NCI-H2196 treated with DMSO at 0.1 percent for 48 hours (cell line): Measurements from ENCODE around the gene ARHGEF7.

Experiments
- DNase-seq: peaks from one replicate; lab custom pipeline; 2025; ENCODE audit not compliant: unreplicated experiment; lab: John Stamatoyannopoulos, UW

Gene ARHGEF7

DNA sequence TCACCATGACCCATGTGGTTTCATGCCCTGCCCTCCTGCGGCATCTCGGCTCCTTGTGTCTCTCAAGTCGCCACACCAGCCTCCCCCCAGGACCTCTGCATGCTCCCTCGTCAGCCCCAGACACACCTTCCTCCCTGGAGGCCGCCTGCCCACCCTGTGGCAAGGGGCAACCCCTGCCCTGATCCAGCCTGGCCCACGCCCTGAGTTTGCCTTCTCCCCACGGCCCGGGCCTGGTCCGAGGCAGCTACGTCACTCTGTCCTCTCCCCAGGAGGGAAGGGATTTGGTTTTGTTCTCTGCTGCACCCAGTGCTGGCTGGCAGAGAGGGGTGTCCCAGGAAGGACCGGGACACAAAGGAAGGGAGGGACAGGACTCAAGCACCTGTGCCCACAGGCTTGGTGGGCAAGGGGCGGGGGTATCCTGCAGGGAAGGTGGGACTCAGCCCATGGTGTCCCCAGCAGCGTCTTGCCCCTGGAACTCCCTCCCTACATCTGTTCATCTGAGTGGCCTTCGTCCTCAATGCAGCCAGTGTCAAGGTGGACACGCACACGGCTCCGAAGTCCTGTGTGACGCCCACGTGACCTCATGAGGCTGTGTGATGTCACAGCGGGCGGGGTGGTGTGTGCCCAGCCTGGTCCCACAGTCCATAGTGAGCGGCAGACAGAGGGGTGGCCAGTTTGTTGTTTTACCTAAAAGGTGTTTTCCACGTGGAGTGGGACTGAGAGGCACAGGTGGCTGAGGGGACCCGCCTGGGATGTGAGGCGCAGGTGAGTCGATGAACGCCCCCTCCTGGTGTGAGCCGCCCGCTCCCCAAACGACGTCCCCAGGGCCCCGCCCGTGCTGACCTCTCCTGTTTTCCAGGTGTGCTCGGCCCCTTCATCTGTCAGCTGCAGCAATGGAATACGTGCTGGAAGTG, 205.1 kb downstream of the ARHGEF7 start, which contains the start of gene TEX29:
Gene TEX29 (plus strand): TSS at position 645 of the 914 bp plus-strand sequence. CDS start 249 bp downstream, at position 894.
- DNase-seq: no peak

DNA sequence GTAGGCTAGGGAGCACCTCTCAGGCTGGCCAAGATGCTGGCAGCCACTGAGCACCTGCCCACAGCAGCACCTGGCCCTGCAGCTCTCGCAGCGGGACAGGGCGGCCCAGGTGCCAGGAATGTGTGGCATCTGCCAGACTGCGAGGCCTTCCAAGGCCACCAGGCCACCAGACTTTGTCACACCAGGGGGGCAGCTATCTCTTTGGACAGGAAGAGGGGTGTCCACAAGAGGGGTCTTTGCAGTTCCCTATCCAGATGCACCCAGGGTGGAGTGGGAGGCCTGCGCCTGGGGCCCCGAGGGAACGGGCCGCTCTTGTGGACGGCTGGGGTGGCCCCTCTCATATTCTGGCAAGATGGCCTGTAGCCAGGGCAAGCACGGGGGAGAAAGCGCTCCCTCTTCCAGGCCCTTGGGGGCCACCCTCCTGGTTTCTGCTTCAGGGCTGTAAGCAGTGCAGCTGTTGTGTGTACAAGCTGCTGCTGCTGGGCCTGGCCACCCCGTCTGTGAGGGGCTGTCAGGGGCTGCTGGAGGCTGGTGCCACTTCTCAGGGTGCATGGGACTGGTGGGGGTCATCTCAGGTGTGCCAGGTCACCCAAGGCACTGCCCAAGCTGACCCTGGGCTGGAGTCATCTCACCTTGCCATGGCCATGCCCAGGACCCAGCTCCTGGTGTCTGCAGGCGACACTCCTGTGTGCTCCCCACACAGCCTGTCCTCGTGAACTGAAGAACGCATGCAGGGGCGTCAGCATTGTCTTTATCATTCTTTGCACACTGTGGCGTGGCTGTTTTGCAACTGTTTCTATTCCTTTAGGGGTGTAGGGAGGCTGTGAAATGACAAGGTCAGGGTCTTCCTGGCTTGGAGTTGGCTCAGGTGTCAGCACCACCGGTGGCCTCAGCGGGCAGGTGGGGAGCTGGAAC, 207.1 kb downstream of the ARHGEF7 start:
- DNase-seq: no peak

DNA sequence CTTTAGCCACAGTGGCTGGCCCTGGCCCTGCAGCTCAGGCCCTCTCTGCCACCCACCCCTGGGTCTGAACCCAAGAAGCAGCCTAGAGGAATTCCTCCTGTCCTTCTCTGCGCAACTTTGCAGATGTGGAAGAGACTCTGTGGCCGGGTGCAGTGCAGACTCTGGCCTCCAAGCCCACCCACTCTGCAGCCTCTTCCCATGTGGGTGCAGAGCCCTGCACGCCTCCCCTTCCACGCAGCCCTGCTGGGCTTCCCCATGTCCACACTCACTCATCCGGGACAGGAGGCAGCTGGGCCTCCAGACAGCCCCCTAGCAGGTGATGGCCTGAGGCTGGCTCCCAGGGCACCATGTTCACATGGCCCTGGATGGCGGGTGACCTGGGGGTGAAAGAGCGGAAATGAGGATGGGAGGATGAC, 207.8 kb downstream of the ARHGEF7 start:
- DNase-seq: no peak

DNA sequence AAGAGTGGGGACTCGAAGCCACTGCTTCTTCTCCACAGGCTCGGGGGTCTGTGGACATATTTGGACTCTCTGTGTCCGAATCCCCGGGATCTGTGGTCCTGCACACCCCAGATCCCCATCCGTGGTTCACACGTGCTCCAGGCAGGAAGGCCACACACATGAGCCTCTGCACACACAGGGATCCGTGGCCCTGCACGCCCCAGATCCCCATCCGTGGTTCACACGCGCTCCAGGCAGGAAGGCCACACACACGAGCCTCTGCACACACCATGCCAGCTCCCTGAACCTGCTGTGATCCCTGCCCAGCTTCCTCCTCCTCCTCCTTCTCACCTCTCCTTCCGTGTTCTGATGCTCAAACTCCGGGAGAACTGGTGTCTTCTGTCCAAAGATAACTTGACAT, 208.4 kb downstream of the ARHGEF7 start:
- no peak for DNase-seq

DNA sequence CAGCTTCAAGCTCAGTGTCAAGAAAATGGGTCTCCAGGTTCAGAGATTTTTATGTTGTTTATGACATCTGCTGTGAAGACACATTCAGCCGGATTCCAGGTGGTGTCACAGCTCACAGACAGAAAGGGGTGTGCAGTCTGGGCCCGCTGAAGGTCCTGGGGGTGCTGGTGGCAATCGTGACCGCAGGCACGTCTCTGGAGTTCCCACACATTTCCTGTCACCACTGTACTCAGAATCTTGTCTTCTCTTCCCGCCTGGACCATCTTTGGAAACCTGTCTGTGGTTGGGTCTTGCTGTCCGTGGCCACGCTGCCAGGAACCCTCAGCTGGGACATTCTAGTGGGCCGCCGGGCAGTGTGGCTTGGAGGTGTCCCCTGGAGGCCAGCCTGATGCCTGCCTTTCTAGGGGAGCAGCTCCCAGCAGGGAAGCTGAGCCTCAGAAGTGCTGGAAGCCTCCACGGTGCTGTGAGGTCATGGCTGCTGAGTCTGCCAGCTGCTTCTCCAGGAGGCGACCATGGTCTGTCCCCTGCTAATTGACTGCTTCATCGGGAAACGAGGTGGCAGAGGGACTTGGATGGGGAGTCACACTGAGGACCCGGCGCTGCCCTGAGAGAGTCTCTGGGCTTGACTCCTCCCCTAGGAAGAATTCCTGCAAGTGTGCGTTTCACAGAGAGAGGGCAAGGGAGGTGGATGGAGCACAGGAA, 209.0 kb downstream of the ARHGEF7 start:
- DNase-seq: no peak

DNA sequence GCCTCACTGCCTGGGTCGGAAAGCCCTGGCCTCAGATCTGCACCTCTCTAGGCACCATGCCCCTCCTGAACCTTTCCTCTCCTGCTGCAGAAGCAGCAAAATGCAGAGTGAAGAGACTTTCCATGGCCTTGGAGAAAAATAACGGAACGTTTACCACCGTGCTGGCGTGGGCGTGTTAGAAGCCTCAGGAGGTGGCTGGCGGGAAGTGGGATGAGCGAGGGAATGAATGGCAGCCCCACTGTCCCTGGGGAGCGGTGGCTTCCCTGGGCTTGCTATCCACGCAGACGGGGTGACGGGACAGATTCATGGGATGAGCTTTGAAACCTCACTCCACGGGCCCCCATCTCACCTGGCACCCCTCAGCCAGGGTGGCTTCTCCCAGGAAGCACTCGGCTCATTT, 209.6 kb downstream of the ARHGEF7 start:
- no peak for DNase-seq

DNA sequence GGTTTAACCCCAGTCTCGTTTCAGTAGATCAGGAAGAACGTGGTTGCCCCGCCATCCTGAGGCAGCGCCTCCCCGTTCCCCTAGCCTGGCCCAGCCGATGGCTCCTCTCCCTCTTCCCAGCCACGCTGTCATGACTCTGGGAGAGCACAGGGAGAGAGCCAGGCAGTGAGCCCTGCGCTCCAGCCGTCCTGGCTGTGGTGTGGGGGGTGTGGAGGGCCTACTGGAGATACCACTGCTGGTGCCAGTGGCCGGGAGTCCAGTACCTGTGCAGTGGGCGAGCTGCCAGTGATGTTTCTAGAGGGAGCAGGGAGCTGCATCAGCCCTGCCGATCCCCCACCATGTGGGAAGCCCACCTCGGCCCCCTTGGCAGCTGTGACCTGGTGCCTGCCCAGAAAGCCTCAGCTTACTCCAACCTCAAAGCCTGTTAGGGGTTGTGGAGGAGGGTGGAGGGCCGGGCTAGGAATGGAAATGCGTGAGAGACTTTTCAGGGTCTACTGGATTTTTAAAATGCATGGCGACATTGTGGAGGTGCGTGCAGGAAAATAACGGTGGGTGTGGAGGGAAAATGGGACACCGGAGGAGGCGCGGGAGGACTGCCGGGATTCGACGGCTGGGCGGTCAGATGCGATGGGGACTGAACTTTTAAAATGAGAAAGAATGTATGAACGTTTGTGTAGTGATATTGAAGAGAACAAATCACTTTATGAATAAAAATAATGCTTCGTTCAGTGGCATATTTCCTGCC, 210.2 kb downstream of the ARHGEF7 start:
- DNase-seq: no peak

DNA sequence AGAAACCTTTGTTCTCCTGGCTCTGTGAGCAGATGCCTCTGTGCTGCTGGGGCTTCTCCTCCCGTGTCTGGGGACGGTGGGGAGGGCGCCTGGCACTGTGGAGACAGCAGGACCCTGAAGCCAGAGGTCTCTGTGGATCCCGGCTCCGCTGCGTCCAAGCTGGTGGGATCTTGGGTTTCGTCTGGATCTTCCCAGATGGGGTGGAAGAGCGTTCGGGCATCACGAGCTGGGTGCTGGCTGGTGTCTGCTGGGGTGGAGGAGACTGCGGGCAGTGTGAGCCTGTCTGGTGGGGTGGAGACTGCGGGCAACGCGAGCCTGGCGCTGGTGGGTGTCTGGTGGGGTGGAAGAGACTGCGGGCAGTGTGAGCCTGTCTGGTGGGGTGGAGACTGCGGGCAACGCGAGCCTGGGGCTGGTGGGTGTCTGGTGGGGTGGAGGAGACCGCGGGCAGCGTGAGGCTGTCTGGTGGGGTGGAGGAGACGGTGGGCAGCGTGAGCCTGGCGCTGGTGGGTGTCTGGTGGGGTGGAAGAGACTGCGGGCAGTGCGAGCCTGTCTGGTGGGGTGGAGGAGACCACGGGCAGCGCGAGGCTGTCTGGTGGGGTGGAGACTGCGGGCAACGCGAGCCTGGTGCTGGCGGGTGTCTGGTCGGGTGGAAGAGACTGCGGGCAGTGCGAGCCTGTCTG, 211.0 kb downstream of the ARHGEF7 start:
- DNase-seq: no peak

DNA sequence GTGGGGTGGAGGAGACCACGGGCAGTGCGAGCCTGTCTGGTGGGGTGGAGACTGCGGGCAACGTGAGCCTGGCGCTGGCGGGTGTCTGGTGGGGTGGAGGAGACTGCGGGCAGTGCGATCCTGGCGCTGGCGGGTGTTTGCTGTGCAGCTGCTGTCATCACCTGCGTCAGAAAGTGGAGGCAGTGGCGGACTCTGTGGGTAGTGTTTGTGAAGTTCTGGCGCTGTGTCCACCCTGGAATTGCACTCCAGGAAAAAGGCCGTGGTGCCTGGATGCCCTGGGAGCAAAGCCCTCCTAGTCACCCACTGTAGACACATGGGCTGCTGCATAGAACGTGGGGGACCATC, 211.5 kb downstream of the ARHGEF7 start:
- DNase-seq: no peak

DNA sequence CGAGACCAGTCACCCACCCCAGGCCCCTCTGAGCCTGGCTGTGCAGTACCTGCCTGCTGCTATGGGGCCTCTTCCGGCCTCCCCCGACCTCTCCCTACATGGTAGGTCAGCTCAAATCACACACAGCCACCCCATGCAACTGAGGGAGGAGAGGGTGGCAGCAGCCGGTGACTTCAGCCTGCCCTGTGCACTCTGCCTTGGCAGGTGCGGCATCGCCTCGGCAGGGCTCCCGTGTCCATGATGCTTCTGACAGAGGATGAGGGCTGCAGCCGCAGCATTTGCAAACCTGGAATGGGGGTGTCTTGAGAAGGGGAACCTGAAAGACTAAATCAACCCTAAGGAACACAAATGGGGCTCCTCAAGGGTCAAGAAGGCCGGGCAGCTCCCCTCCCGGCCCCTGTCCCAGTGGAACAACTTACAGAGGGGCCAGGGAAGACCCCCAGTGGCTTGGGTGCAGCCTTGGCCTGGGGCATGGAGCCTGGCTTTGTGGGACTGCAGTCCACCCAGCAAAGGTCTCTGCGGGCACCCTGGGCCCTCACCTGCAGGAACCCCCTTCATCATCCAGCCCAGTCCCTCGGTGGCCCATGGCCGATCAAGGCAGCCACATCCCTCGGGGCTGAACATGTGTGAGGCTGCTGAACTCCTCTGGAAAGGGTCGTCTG, 212.0 kb downstream of the ARHGEF7 start:
- DNase-seq: no peak

DNA sequence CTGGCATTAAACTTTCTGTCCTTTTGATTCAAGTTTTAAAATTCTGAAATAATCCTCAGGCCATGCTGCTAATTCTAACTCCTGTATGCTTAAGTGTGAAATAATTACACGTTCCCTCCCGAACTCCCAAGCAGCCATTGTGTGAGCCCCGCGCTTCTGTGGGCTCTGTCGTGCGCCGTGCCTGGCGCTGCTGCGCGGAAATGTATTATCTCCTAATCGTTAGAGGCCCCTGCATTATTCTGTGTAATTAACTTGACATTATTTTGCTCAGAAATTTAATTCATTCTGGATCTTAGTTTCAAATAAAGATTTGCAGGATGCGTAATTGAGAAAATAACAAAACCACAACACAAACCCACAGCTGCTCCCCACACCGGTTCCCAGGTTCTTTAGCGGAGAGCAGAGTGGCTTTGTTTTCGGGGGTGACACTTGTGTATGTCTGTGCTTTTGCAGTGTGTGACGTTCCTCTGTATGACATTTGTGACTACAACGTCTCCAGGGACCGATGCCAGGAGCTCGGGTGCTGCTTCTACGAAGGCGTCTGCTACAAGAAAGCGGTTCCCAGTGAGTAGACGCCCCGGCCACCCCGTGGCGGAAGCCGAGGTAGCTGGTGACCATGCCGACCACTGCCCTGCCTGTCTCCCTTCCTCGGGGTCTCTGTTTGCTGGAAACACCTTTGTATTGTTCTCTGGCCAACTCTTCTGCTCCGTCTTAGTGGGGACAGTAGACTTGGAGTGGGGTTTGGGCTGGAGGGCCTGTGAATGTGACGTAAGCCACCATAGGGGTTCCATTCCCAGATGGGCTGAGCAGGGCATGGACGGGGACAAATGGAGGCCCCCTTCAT, 212.8 kb downstream of the ARHGEF7 start:
- no peak for DNase-seq

DNA sequence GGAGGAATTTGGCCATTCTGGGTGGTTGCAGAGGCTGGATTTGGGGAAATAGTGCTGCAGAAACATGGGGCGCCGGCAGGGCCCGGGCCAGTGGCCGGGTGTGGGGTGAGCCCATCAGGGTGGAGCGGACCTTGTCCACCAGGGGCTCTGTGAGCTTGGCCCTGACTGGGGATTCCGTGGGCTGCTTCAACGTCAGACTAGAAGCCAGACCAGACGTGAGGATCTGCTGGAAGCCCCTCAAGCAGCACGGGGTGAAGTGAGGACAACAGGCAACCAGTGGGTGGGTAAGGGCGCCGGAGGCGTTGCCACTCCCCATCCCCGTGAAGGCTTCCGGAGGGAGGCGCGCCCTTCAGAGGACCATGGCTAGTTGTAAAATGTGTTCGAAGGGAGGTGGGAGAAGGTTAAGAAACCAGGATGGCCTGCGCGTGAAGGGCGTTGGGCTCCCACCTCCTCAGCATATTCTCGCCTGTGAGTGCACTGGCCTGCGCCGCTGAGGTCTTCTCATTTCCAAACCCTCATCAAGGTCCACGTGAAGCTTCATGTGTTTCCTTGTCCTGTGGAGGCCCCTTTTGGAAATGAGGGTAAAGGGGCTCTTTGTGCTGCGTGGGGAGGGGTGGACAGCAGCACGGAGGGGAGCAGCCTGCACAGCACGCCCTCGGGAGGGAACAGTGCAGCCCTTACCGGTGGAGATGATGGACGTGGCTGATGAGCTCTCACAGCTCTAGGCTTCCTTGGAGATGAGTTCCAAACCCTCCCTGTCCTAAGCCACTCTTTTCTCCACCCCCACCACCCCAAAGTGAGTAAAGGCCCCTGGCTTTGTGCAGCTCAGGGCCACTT, 213.7 kb downstream of the ARHGEF7 start:
- DNase-seq: no peak

DNA sequence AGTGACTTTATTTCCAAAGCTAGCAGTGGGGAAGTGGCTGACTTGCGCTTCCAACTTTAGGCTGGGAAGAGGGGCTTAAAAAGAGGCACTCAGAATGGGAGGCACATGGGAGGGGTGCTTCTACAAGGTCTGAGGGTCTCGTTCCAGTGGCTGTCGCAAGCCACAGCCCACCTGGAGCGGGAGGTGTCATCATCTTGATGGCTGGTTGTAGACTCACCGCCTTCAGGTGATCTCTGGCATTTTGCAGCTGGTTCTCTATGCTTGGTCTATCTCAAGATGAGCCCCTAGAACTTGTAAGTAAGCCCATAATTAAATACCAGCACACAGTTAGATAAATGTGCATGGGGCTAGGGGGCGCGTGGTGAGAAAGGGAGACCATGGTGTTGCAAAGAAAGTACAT, 214.5 kb downstream of the ARHGEF7 start:
- DNase-seq: no peak

DNA sequence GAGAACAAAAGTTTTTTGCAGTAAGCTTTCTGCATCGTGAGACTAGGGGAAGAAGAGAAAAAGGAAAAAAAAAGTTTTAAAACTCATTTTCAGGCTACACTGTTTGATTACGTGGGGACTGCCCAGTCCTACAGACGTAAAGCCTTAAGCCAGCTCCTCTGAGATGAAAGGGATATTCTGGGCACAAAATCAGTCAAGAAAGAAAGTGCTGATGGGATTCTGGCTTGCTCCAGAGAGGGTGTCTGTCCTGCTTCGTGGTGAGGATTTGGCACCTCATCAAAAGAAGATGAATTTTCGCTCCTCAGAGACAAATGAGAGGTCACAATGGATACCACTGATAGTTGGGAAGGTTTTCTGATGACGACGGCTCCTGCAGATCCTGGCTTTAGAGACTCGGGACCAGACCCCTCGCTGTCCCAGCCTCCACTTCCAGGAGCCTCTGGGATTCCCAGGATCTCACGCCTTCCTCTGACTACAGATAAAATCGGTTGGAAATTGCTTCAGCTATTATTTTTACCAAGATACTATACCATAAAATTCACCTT, 215.0 kb downstream of the ARHGEF7 start:
- DNase-seq: no peak

DNA sequence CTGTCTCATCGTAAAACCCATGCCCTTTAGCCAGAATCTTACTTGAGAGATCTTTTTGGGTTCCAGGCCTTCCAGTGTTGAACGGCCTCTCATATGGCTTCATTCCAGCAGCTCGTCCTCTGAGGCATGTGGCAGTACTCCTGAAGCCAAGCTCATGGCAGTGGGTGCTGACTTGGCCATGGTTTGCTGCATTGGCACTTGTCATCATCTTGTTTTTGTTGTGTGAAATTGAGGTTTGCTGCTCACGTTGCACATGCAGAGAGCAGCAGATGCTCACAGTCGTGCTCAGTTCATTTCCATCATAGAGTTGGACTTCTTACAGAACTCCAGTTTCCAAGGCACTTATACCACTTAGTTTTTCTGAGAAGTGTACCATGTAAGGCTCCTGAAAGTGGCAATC, 220.2 kb downstream of the ARHGEF7 start:
- no peak for DNase-seq

DNA sequence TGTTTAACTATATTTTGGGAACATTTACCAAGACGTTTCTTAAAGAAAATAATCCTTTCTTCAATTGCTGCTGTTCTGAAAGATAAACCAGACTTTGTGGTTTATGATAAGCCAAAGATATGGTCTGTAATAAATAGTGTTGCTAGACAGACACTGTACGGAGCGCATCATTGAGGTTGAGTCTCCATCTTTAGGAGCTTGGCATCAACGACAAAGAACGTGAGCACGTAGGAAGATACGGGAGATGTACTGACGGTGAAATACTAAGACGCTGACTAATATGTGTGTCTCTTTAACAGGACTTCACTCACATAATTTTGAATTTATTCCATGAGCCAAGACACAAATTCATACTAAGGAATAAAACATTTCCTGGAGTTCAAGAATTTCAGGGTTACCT, 221.6 kb downstream of the ARHGEF7 start:
- no peak for DNase-seq

DNA sequence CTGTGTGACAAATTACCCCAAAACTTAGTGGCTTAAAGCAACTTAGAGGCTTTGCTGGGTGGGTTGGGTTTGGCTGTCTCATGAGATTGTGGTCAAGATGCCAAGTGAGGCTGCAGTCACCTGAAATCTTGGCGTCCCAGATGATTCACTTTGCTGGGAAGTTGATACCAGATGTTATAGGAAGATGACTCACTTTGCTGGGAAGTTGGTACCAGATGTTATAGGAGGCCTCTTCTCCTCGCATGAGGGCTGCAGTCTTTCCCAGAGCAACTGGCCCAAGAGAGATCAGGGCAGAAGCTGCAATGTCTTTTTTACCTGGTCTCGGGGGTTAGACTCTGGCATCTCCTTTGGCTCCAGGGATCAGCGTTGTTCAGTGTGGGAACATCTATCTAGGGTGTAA, 222.1 kb downstream of the ARHGEF7 start:
- DNase-seq: no peak
